Measurements from ENCODE around the gene PCP2. TPM values are rescaled to one million over a fixed set of nuclear protein-coding genes. Genes with fewer than 3 reads are reported as not detected.
A peak's percentile ranks its signal among the peaks of the same experiment; 100 is the strongest.

PCP2 gene
- total and polyA plus RNA-seq, 2 of the 13 experiments (the other 11 are each of a cell fraction or from before 2014, with no cell fraction given) = 0.62 TPM; not detected in 1

DNA sequence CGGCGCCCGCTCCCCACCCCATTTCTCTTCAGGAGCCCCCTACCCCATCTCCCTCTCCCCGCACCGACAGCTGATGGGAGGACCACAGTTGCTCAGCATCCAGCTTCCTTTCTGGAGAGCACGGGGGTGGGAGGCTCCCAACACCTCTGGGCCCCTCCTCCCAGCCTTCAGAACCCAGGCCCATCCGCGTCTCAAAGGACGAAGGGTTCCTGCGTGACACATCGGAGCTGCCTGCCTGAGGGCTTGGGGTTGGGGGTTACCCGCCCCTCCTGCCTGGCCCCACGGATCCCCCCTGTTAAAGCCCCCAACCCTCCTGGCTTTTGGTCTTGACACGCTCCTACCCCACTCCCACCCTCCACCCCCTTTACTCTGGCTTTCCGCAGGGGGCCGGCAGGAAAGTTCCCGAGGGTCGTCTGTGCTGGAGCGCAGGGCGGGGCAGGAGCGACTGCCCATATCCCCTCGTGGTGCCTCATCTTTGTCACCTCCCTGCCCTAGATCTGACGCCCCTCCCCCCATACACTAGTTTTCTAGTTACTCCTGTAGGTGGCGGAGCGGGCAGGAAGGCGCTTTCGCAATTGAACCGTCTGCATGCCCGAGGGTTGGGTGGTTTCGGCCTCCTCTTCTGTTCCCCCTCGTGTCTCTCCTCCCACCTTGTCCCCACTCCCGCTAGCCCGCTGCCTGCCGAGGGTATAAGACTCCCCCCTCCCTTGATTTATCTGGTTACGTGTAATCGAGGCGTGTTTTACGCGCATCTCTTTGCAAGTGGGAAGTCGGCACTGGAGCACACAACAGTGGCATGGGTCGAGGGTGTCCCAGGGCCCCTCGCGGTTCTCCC lies 48.0 kb upstream of the PCP2 start (continued):
- TF ChIP-seq ZFP90 (CRISPR knock-in tag; IDR thresholded peaks at IDR 0.05; ENCODE audit: borderline replicate concordance) (no peak), ZNF232 (CRISPR knock-in tag; IDR thresholded peaks at IDR 0.05; ENCODE audit: borderline replicate concordance) (no peak), BCL6 (CRISPR knock-in tag; IDR thresholded peaks at IDR 0.05) (peak; percentile 33; the same call in 1 of the 2 replicates), RXRB (CRISPR knock-in tag; IDR thresholded peaks at IDR 0.05; ENCODE audit: borderline replicate concordance) (peak; percentile 47; the same call in 1 of the 2 replicates), MXD1 (CRISPR knock-in tag; IDR thresholded peaks at IDR 0.05) (no peak; the same call in 1 of the 2 replicates), ZNF572 (CRISPR knock-in tag; IDR thresholded peaks at IDR 0.05) (peak; percentile 59; the same call in 1 of the 2 replicates), FOXK1 (CRISPR knock-in tag; IDR thresholded peaks at IDR 0.05; ENCODE audit: borderline replicate concordance, low read depth) (0 out of 2 replicates have a peak, but pooled peaks have one; percentile 32), CEBPB (IDR thresholded peaks at IDR 0.05; ENCODE audit: borderline replicate concordance, low read depth, low read length) (peak; percentile 94), CBX2 (IDR thresholded peaks at IDR 0.05; ENCODE audit: low read depth, low read length) (no peak), CBX2 (CRISPR knock-in tag; IDR thresholded peaks at IDR 0.05; ENCODE audit: low read depth) (no peak), GLI4 (CRISPR knock-in tag; IDR thresholded peaks at IDR 0.05; ENCODE audit: borderline replicate concordance) (no peak), HNRNPK (IDR thresholded peaks at IDR 0.05; ENCODE audit: low read depth, low read length, poor library complexity, severe bottlenecking) (peak; percentile 14), AGO2 (optimal IDR thresholded peaks at IDR 0.05; ENCODE audit: low read depth, low read length) (no peak), NFYB (CRISPR knock-in tag; IDR thresholded peaks at IDR 0.05) (no peak), XRCC5 (optimal IDR thresholded peaks at IDR 0.05; ENCODE audit: low read length) (peak; percentile 83), ZNF263 (CRISPR knock-in tag; IDR thresholded peaks at IDR 0.05) (peak; percentile 29; the same call in 1 of the 2 replicates), ZNF383 (CRISPR knock-in tag; IDR thresholded peaks at IDR 0.05; ENCODE audit: borderline replicate concordance) (no peak), KLF9 (CRISPR knock-in tag; IDR thresholded peaks at IDR 0.05; ENCODE audit: low read depth) (no peak), GABPB1 (CRISPR knock-in tag; IDR thresholded peaks at IDR 0.05) (no peak)
- TF ChIP-seq, protein P1, sequence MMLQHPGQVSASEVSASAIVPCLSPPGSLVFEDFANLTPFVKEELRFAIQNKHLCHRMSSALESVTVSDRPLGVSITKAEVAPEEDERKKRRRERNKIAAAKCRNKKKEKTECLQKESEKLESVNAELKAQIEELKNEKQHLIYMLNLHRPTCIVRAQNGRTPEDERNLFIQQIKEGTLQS (CRISPR knock-in tag; IDR thresholded peaks at IDR 0.05) = no peak
- TF ChIP-seq, protein P2, sequence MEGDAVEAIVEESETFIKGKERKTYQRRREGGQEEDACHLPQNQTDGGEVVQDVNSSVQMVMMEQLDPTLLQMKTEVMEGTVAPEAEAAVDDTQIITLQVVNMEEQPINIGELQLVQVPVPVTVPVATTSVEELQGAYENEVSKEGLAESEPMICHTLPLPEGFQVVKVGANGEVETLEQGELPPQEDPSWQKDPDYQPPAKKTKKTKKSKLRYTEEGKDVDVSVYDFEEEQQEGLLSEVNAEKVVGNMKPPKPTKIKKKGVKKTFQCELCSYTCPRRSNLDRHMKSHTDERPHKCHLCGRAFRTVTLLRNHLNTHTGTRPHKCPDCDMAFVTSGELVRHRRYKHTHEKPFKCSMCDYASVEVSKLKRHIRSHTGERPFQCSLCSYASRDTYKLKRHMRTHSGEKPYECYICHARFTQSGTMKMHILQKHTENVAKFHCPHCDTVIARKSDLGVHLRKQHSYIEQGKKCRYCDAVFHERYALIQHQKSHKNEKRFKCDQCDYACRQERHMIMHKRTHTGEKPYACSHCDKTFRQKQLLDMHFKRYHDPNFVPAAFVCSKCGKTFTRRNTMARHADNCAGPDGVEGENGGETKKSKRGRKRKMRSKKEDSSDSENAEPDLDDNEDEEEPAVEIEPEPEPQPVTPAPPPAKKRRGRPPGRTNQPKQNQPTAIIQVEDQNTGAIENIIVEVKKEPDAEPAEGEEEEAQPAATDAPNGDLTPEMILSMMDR (CRISPR knock-in tag; IDR thresholded peaks at IDR 0.05) = peak; percentile 74
